ENCODE results near the gene TSKS.

DNA sequence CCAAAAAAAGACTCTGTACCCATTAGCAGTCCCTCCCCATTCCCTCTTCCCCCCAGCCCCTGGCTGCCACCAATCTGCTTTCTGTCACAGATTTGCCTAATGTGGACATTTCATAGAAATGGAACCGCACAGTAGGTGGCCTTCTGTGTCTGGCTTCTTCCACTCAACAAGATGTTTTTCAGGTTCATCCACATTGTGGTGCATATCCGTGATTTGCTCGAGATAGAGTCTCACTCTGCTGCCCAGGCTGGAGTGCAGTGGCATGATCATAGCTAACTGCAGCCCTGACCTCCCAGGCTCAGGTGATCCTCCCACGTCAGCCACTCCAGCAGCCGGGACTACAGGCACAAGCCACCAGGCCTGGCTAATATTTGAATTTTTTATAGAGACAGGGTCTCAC lies 24.6 kb upstream of the TSKS start:
- TF ChIP-seq, protein P1, sequence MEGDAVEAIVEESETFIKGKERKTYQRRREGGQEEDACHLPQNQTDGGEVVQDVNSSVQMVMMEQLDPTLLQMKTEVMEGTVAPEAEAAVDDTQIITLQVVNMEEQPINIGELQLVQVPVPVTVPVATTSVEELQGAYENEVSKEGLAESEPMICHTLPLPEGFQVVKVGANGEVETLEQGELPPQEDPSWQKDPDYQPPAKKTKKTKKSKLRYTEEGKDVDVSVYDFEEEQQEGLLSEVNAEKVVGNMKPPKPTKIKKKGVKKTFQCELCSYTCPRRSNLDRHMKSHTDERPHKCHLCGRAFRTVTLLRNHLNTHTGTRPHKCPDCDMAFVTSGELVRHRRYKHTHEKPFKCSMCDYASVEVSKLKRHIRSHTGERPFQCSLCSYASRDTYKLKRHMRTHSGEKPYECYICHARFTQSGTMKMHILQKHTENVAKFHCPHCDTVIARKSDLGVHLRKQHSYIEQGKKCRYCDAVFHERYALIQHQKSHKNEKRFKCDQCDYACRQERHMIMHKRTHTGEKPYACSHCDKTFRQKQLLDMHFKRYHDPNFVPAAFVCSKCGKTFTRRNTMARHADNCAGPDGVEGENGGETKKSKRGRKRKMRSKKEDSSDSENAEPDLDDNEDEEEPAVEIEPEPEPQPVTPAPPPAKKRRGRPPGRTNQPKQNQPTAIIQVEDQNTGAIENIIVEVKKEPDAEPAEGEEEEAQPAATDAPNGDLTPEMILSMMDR (conservative IDR thresholded peaks at IDR 0.05 in 1 of 2, IDR thresholded peaks at IDR 0.05 in 1 of 2; ENCODE audit: low read depth in 1 of 2, low read length in 2 of 2) = no peak
- no peak for TF ChIP-seq EZH2 (IDR thresholded peaks at IDR 0.05; ENCODE audit: low read length, missing control alignments)

All from fibroblast of lung (primary cell).